NOMO-1 treated with DMSO at 0.1 percent for 48 hours (cell line): ENCODE data around the gene PCDHA6.
"Not testable (repeated sequence)": the region's sequence is repeated elsewhere in the genome, so short reads cannot be mapped to it uniquely, and the experiment has no call there.

Experiments used
- DNase-seq: peaks from one replicate; lab custom pipeline; 2025; ENCODE audit not compliant: unreplicated experiment; lab: John Stamatoyannopoulos, UW

PCDHA6 gene

DNA sequence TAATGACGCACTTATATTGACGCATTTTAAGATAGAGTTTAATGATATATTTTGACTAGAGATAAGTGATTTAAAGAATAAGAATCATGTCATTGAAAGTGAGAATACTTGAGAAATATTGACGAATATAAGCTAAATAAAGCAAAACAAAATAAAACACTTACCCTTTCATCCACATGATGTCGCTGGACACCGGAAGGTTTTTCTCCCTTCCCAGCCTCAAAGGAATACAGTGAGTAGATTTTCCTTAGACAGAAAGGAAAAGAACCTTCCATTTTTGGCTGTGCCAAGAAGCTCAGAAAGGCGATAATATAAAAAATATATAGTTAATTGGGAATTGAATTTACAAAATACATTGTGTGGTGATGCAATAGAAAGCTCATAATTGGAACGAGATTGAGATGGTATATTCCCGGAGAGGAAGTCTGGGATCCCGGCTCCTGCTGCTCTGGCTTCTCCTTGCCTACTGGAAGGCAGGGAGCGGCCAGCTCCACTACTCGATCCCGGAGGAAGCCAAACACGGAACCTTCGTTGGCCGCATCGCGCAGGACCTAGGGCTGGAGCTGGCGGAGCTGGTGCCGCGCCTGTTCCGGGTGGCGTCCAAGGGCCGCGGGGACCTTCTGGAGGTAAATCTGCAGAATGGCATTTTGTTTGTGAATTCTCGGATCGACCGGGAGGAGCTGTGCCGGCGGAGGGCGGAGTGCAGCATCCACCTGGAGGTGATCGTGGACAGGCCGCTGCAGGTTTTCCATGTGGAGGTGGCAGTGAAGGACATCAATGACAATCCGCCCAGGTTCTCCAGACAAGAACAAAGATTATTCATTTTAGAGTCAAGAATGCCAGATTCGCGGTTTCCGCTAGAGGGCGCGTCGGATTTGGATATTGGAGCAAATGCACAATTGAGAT, 6.1 kb upstream of the PCDHA6 start, which contains the start of gene PCDHA5:
PCDHA5 (plus strand) TSS at position 239 of the 906 bp plus-strand sequence.
- no peak for DNase-seq

DNA sequence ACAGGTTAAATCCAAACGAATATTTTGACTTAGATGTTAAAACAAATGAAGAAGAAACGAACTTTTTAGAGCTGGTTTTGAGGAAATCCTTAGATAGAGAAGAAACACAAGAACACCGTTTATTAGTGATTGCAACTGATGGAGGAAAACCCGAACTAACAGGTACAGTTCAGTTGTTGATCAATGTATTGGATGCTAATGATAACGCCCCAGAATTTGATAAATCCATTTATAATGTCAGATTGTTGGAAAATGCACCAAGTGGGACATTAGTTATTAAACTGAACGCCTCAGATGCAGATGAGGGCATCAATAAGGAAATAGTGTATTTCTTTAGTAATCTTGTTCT, 5.5 kb upstream of the PCDHA6 start:
- no peak for DNase-seq

GRCh38 chr5:140822969-140823368, 4.8 kb upstream of the PCDHA6 start:
- DNase-seq = not testable (repeated sequence)

DNA sequence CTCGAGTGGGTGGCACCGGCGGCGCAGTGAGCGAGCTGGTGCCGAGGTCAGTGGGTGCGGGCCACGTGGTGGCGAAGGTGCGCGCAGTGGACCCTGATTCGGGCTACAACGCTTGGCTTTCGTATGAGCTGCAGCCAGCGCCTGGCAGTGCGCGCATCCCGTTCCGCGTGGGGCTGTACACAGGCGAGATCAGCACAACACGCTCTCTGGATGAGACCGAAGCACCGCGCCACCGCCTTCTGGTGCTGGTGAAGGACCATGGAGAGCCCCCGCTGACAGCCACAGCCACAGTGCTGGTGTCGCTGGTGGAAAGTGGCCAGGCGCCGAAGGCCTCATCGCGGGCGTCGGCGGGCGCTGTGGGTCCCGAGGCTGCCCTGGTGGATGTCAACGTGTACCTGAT, 4.3 kb upstream of the PCDHA6 start:
- no peak for DNase-seq

- no peak for DNase-seq
Measured at GRCh38 chr5:140828362-140828737, 590 bp downstream of the PCDHA6 start.

DNA sequence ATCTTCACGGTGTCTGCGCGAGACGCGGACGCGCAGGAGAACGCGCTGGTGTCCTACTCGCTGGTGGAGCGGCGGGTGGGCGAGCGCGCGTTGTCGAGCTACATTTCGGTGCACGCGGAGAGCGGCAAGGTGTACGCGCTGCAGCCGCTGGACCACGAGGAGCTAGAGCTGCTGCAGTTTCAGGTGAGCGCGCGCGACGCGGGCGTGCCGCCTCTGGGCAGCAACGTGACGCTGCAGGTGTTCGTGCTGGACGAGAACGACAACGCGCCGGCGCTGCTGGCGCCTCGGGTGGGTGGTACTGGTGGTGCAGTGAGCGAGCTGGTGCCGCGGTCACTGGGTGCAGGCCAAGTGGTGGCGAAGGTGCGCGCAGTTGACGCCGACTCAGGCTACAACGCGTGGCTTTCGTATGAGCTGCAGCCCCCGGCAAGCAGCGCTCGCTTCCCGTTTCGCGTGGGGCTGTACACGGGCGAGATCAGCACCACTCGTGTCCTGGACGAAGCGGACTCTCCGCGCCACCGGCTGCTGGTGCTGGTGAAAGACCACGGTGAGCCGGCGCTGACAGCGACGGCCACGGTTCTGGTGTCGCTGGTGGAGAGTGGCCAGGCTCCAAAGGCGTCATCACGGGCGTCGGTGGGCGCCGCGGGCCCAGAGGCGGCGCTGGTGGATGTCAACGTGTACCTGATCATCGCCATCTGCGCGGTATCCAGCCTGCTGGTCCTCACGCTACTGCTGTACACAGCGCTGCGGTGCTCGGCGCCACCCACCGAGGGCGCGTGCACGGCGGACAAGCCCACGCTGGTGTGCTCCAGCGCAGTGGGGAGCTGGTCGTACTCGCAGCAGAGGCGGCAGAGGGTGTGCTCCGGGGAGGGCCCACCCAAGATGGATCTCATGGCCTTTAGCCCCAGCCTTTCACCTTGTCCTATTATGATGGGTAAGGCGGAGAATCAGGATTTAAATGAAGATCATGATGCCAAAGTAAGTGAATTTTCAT, 2.0 kb downstream of the PCDHA6 start:
- not testable (repeated sequence) for DNase-seq

- DNase-seq = no peak
Measured at GRCh38 chr5:140833993-140834392, 6.2 kb downstream of the PCDHA6 start, which contains the start of gene PCDHA7. PCDHA7 (plus strand) TSS chr5:140834269; CDS start chr5:140834384, 115 bp downstream.

DNA sequence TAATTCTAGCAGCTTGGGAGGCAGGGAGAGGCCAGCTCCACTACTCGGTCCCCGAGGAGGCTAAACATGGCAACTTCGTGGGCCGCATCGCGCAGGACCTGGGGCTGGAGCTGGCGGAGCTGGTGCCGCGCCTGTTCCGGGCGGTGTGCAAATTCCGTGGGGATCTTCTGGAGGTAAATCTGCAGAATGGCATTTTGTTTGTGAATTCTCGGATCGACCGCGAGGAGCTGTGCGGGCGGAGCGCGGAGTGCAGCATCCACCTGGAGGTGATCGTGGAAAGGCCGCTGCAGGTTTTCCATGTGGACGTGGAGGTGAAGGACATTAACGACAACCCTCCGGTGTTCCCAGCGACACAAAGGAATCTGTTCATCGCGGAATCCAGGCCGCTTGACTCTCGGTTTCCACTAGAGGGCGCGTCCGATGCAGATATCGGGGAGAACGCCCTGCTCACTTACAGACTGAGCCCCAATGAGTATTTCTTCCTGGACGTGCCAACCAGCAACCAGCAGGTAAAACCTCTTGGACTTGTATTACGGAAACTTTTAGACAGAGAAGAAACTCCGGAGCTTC, 6.8 kb downstream of the PCDHA6 start:
- DNase-seq = not testable (repeated sequence)

GRCh38 chr5:140835622-140836510, 8.1 kb downstream of the PCDHA6 start:
- DNase-seq = no peak

- DNase-seq = no peak
Measured at GRCh38 chr5:140840978-140841962, 13.5 kb downstream of the PCDHA6 start, which contains the start of gene PCDHA8. PCDHA8 (plus strand) TSS chr5:140841187; CDS start chr5:140841322, 135 bp downstream.

- no peak for DNase-seq
Measured at GRCh38 chr5:140842798-140843733, 15.3 kb downstream of the PCDHA6 start.

DNA sequence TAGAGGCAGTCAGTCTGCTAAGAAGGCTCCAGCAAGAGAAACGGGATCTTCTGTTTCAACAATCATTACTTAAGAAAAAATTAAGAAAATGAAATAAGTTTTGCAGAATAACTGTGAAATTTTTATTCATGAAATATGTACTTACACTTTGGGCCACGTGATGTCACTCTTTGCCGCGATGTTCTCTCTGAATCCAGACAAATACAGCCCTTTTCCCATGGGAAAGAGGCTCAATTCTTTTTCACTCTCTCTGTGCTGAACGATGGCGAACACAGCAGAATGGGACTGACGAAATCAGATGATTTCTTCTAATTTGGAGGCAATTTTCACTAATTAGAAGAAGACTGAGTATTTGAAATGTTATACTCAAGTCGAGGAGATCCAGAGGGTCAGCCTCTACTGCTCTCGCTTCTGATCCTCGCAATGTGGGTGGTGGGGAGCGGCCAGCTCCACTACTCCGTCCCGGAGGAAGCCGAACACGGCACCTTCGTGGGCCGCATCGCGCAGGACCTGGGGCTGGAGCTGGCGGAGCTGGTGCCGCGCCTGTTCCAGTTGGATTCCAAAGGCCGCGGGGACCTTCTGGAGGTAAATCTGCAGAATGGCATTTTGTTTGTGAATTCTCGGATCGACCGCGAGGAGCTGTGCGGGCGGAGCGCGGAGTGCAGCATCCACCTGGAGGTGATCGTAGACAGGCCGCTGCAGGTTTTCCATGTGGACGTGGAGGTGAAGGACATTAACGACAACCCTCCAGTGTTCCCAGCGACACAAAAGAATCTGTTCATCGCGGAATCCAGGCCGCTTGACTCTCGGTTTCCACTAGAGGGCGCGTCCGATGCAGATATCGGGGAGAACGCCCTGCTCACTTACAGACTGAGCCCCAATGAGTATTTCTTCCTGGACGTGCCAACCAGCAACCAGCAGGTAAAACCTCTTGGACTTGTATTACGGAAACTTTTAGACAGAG, 20.7 kb downstream of the PCDHA6 start, which contains the start of gene PCDHA9:
PCDHA9 (plus strand) TSS at position 244 of the 964 bp plus-strand sequence; CDS start at position 358, 114 bp downstream.
- DNase-seq = not testable (repeated sequence)

DNA sequence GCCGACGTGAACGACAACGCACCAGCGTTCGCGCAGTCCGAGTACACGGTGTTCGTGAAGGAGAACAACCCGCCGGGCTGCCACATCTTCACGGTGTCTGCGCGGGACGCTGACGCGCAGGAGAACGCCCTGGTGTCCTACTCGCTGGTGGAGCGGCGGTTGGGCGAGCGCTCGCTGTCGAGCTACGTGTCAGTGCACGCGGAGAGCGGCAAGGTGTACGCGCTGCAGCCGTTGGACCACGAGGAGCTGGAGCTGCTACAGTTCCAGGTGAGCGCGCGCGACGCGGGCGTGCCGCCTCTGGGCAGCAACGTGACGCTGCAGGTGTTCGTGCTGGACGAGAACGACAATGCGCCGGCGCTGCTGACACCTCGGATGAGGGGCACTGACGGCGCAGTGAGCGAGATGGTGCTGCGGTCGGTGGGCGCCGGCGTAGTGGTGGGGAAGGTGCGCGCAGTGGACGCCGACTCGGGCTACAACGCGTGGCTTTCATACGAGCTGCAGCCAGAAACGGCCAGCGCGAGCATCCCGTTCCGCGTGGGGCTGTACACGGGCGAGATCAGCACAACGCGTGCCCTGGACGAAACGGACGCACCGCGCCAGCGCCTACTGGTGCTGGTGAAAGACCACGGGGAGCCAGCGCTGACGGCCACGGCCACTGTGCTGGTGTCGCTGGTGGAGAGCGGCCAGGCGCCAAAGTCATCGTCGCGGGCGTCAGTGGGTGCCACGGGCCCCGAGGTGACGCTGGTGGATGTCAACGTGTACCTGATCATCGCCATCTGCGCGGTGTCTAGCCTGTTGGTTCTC, 22.3 kb downstream of the PCDHA6 start:
- not testable (repeated sequence) for DNase-seq

DNA sequence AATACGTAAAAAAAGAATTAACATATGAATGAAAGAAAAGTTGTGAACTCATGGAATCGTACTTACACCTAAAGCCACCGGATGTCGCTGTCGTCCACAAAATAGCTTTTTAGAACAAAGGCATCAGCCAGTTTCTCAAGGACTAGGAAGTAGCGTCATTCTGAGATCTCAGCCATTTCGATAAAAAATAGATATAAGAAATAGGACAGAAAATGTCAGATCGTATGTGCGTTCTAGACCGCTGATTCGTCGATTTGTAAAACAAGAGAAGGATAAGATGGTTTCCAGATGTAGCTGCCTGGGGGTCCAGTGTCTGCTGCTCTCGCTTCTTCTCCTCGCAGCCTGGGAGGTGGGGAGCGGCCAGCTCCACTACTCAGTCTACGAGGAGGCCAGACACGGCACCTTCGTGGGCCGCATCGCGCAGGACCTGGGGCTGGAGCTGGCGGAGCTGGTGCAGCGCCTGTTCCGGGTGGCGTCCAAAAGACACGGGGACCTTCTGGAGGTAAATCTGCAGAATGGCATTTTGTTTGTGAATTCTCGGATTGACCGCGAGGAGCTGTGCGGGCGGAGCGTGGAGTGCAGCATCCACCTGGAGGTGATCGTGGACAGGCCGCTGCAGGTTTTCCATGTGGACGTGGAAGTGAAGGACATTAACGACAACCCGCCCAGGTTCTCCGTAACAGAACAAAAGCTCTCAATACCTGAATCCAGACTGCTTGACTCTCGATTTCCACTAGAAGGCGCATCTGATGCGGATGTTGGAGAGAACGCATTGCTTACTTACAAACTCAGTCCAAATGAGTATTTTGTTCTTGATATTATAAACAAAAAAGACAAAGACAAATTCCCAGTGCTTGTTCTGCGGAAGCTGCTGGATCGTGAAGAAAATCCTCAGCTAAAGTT, 28.3 kb downstream of the PCDHA6 start, which contains the start of gene PCDHA10:
PCDHA10 (plus strand) TSS at position 126 of the 903 bp plus-strand sequence; CDS start at position 278, 152 bp downstream.
- DNase-seq = no peak
